ENCODE data around the gene CPNE5. TPM values are rescaled to one million over a fixed set of nuclear protein-coding genes. Genes with fewer than 3 reads are reported as not detected.

Gene CPNE5
- total RNA-seq, 2 donors from 2014 or later = 3.9 to 64.5 TPM

- no peak for DNase-seq (ENCODE audit: low spot score)
- Histone ChIP-seq H3K36me3 (no peaks in the 10 kb centered on the region), H3K4me1 (replicated peaks) (no peaks in the 10 kb centered on the region), H3K27ac (no peak overlapping the region), H3K27me3 (replicated peaks; ENCODE audit: insufficient read depth) (no peaks in the 10 kb centered on the region), H3K9me3 (no peaks in the 10 kb centered on the region), H3K4me3 (no peak overlapping the region)
- TF ChIP-seq CTCF (IDR thresholded peaks at IDR 0.05) (no peak), POLR2A (IDR thresholded peaks at IDR 0.05) (no peak), POLR2AphosphoS5 (IDR thresholded peaks at IDR 0.05) (no peak)
- intact Hi-C loops (cut with DNase I) = no loop called here
- 90% methylated on average over 12 of the region's 12 CpGs for WGBS
These were observed 94.0 kb downstream of the CPNE5 start for GRCh38 chr6:36745283-36745682.

DNA sequence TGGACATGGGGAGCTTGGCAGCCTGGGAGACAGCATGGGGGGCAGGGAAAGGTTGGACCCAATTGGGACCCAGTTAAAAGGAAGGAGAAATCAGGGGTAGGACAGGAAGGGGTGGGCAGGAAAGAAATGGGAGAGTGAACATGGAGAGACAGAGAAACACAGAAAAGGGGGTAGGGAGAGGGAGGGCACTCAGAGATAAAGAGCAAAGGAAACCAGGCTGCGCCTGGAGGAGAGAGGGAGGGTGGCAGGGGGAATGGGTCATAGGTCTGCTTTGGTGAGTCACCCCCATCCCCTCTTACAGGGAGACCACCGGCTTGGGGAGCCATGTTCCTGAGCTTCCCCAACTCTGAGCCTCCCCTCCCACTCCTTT lies 95.0 kb downstream of the CPNE5 start:
- 72% methylated on average over 2 of the region's 2 CpGs for WGBS
- no peak for TF ChIP-seq CTCF (IDR thresholded peaks at IDR 0.05)
- no peak for TF ChIP-seq POLR2AphosphoS5 (IDR thresholded peaks at IDR 0.05)
- TF ChIP-seq POLR2A (IDR thresholded peaks at IDR 0.05) = no peak
- no peaks in the 10 kb centered on the region for H3K9me3 ChIP-seq
- H3K27ac ChIP-seq = no peak overlapping the region
- H3K4me1 ChIP-seq (replicated peaks) = no peaks in the 10 kb centered on the region
- H3K36me3 ChIP-seq = no peaks in the 10 kb centered on the region
- no peak for DNase-seq (ENCODE audit: low spot score)
- intact Hi-C loops (cut with DNase I) = no loop called here
- no peak overlapping the region for H3K4me3 ChIP-seq
- no peaks in the 10 kb centered on the region for H3K27me3 ChIP-seq (replicated peaks; ENCODE audit: insufficient read depth)

DNA sequence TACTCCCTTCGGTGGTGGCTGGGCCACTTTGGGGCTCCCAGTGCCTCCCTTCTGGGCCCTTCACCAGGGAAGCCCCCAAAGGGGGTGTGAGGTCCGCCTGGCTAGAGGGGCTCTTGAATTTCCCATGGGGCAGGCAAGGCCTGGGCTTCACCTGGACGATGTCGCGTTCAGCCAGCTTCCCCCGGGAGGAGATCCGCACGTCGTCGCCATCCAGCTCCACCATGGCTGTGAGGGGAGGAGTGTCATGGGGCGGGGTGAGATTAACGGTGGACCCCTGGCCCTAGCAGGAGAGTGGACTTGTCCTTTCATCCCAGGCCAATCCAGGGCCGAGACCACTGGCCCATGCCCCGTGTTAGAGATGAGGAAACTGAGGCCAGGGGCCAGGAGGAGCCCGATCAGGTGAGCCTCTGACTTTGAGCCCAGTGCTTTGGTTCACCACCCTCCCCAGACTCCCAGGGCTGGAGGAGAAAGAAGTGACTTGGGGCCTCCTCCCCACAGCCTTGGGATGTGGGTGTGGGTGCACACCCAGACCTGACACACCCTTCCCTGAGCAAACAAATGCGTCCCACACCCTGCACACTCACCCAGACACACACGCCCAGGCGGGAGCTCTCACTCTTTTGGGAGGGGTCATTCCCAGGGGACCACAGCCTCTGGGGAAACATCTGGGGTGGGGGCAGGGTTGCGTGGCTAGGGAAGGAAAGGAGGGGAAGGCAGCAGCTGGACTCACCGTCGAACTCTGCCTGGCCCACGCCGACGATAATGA lies 95.5 kb downstream of the CPNE5 start:
- 82% methylated on average over 24 of the region's 24 CpGs for WGBS
- H3K27me3 ChIP-seq (replicated peaks; ENCODE audit: insufficient read depth) = no peaks in the 10 kb centered on the region
- H3K9me3 ChIP-seq = no peaks in the 10 kb centered on the region
- DNase-seq (ENCODE audit: low spot score) = no peak
- intact Hi-C loops (cut with DNase I) = no loop called here
- H3K4me3 ChIP-seq = no peak overlapping the region
- no peaks in the 10 kb centered on the region for H3K36me3 ChIP-seq
- no peaks in the 10 kb centered on the region for H3K4me1 ChIP-seq (replicated peaks)
- no peak overlapping the region for H3K27ac ChIP-seq
- TF ChIP-seq POLR2A (IDR thresholded peaks at IDR 0.05) = no peak
- TF ChIP-seq POLR2AphosphoS5 (IDR thresholded peaks at IDR 0.05) = no peak
- TF ChIP-seq CTCF (IDR thresholded peaks at IDR 0.05) = no peak

DNA sequence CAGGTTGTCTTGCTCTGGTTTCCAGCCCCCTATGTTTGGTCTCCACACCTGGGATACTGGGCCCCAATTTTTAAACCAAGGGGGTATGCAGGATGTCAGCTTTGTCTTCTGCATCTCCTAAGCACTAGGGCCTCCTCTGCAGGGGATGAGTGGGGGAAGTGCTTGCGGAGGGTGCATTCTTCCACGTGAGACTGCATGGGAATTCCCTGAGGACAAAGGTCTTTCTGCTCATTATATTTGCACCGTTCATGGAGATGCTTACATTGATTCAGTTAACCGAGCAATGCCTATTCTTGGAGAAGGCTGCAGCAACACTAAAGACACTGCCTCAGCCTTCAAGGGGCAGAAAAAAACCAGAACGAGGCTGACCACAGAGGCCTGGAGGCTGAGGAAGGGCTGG lies 96.2 kb downstream of the CPNE5 start:
- DNase-seq (ENCODE audit: low spot score) = no peak
- H3K36me3 ChIP-seq = no peaks in the 10 kb centered on the region
- H3K4me1 ChIP-seq (replicated peaks) = no peaks in the 10 kb centered on the region
- H3K4me3 ChIP-seq = no peak overlapping the region
- WGBS = 73% methylated on average over 5 of the region's 5 CpGs
- TF ChIP-seq POLR2A (IDR thresholded peaks at IDR 0.05) (no peak), CTCF (IDR thresholded peaks at IDR 0.05) (no peak), POLR2AphosphoS5 (IDR thresholded peaks at IDR 0.05) (no peak)
- H3K27ac ChIP-seq = no peak overlapping the region
- H3K27me3 ChIP-seq (replicated peaks; ENCODE audit: insufficient read depth) = no peaks in the 10 kb centered on the region
- intact Hi-C loops (cut with DNase I) = no loop called here
- no peaks in the 10 kb centered on the region for H3K9me3 ChIP-seq

DNA sequence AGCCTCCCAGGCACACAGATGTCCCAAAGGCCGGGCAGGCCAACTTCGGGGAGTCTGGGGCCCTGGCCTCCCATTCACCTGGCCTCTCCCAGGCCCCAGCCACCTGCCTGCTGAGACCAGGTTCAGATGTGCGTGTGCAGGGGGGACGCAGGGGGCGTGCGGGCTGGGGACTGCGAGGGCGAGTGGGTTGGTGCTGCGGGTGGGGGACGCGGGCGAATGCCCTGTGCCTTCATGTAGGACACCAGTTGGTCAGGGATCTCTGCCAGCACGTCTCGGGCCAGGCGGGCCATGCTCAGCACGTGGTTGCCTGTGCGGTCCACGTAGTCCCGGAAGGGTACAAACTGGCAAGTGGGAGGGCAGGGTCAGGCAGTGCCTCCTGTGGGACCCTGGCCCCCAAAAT lies 97.1 kb downstream of the CPNE5 start:
- H3K4me1 ChIP-seq (replicated peaks) = no peaks in the 10 kb centered on the region
- H3K9me3 ChIP-seq = no peaks in the 10 kb centered on the region
- TF ChIP-seq CTCF (IDR thresholded peaks at IDR 0.05) (no peak), POLR2AphosphoS5 (IDR thresholded peaks at IDR 0.05) (no peak), POLR2A (IDR thresholded peaks at IDR 0.05) (no peak)
- no peaks in the 10 kb centered on the region for H3K27me3 ChIP-seq (replicated peaks; ENCODE audit: insufficient read depth)
- no peak for DNase-seq (ENCODE audit: low spot score)
- H3K36me3 ChIP-seq = no peaks in the 10 kb centered on the region
- intact Hi-C loops (cut with DNase I) = no loop called here
- H3K4me3 ChIP-seq = no peak overlapping the region
- whole genome bisulfite sequencing = 92% methylated on average over 19 of the region's 19 CpGs
- H3K27ac ChIP-seq = no peak overlapping the region

Data from prostate gland (tissue), 2 donors.